Uterus (tissue), 2 donors: ENCODE results near the gene GRIN2B.

Experiments used
- POLR2A ChIP-seq, 2 donors: fragments of 450-650 bp; IDR thresholded peaks; one replicate each; pipeline ENCODE4 v1.6.1; 2016; ENCODE audit warnings: antibody characterized with exemption in 2 of 2, mild to moderate bottlenecking in 1 of 2, moderate library complexity in 1 of 2
- TF ChIP-seq, protein P1 (sequence below), 4 experiments: fragments of 200-600 bp in 2 of 4; fragments of 450-650 bp in 2 of 4; sonication (generic) in 2 of 4; IDR thresholded peaks; one replicate each; pipeline ENCODE4 v1.5.1; 2016 to 2019; ENCODE audit warnings: antibody characterized with exemption in 4 of 4, mild to moderate bottlenecking in 2 of 4, moderate library complexity in 1 of 4

DNA sequence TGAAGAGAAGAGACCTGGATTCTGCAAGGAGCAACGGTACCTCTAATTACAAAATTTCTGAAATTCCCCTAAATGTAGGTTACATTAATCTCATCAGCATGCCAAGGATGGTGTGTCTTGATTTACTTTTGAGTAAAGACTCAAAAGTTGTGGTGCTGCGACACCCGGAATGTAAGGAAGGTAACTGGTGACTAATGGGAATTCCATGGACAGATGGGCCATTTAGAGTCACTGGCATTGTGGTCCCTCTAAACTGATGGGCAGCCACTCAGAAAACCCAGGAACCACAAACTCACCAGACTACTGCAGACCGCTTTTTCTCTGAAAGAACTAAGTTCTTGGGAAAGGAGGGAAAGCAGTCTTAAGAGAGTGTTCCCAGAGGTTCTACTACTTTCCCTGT lies 32.8 kb downstream of the GRIN2B start:
- TF ChIP-seq, protein P1, sequence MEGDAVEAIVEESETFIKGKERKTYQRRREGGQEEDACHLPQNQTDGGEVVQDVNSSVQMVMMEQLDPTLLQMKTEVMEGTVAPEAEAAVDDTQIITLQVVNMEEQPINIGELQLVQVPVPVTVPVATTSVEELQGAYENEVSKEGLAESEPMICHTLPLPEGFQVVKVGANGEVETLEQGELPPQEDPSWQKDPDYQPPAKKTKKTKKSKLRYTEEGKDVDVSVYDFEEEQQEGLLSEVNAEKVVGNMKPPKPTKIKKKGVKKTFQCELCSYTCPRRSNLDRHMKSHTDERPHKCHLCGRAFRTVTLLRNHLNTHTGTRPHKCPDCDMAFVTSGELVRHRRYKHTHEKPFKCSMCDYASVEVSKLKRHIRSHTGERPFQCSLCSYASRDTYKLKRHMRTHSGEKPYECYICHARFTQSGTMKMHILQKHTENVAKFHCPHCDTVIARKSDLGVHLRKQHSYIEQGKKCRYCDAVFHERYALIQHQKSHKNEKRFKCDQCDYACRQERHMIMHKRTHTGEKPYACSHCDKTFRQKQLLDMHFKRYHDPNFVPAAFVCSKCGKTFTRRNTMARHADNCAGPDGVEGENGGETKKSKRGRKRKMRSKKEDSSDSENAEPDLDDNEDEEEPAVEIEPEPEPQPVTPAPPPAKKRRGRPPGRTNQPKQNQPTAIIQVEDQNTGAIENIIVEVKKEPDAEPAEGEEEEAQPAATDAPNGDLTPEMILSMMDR (IDR thresholded peaks at IDR 0.05): no peak
- TF ChIP-seq POLR2A (IDR thresholded peaks at IDR 0.05): no peak
